GM23248 (cell line): ENCODE data around the gene LSMEM2.

Experiments
- EZH2 ChIP-seq: fragments of 200-600 bp; sonication (generic); IDR thresholded peaks from 2 replicates; pipeline ENCODE4 v1.6.1; 2018; ENCODE audit warnings: antibody characterized with exemption, mild to moderate bottlenecking; ENCODE audit not compliant: insufficient read depth, poor library complexity, severe bottlenecking
- EZH2phosphoT487 ChIP-seq: fragments of 200-600 bp; sonication (generic); IDR thresholded peaks from 2 replicates; pipeline ENCODE4 v1.6.1; 2018; ENCODE audit warnings: antibody characterized with exemption, moderate library complexity, mild to moderate bottlenecking, low read depth; ENCODE audit not compliant: insufficient read depth

GRCh38 chr3:50292159-50293078 lies 13.5 kb downstream of the LSMEM2 start, which contains the start of gene IFRD2:
- TF ChIP-seq EZH2 (no peak), EZH2phosphoT487 (no peak)
